ENCODE measurements around the gene PRELID3B. TPM values are rescaled to one million over a fixed set of nuclear protein-coding genes. Genes with fewer than 3 reads are reported as not detected.

The PRELID3B gene
- total RNA-seq, 2 experiments from 2014 or later: 80.1 to 81.6 TPM

DNA sequence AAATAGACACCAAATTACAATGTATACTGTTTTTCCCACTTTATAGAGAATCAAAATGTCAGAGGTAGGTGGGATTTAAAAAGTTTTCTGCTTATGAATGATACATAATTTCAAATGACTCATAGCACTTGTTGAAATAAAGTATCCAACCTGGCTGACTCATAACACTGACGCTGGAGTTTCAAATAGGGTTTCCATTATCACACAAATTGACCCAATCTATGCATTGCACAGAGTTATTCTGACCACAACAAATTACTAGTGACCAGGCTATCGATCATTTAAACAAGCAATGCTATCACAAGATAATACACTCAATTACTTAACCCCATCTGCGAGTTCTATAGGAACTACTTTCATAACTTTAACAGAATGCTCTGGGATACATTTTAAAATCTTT lies 31.9 kb upstream of the PRELID3B start:
- no peak for ATAC-seq
- DNase-seq: no peak
- Mint-ChIP-seq H3K9me3 (ENCODE audit: insufficient read depth) (no peaks in the 10 kb centered on the region), H3K27me3 (ENCODE audit: low read depth) (peaks cover 26% of the 10 kb centered on the region), H3K4me1 (ENCODE audit: low read depth) (peaks cover 34% of the 10 kb centered on the region), H3K4me3 (no peak overlapping the region), H3K27ac (no peak overlapping the region), H3K36me3 (ENCODE audit: low read depth) (no peaks in the 10 kb centered on the region)
- CTCF ChIA-PET: interaction anchor here (1.3 to 1.6 kb wide), 2 partner anchors 15 to 149 kb away, joined by 3 read pairs; no protein-coding TSS in a partner anchor
- POLR2A ChIA-PET: no interaction called here

DNA sequence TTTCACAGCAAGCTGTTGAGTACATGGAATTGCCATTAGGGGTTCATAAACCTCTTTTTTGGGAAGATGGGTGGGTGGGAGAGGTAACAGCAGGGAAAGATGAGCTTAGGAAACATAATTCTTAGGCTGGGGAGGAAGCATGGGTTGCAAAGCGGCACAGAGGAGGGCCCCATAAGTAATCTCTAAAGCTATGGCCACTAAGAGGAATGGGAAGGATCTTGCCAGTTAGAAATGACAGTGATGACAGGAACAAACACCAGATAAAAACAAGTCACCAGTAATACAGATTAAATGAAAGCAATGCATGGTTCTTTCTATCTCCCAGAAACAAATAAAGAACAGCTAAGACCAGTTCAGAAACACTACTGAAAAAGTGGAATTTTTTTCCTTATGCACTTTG lies 31.0 kb upstream of the PRELID3B start:
- Mint-ChIP-seq H3K4me3 (no peak overlapping the region), H3K4me1 (ENCODE audit: low read depth) (peaks cover 34% of the 10 kb centered on the region), H3K36me3 (ENCODE audit: low read depth) (no peaks in the 10 kb centered on the region), H3K9me3 (ENCODE audit: insufficient read depth) (no peaks in the 10 kb centered on the region), H3K27ac (no peak overlapping the region), H3K27me3 (ENCODE audit: low read depth) (peaks cover 29% of the 10 kb centered on the region)
- ATAC-seq: no peak
- no peak for DNase-seq
- ChIA-PET POLR2A (no interaction called here), CTCF (interaction anchor here (0.9 to 1.6 kb wide), 6 partner anchors 14 to 330 kb away, joined by 3 to 6 read pairs (median 3); no protein-coding TSS in a partner anchor)

DNA sequence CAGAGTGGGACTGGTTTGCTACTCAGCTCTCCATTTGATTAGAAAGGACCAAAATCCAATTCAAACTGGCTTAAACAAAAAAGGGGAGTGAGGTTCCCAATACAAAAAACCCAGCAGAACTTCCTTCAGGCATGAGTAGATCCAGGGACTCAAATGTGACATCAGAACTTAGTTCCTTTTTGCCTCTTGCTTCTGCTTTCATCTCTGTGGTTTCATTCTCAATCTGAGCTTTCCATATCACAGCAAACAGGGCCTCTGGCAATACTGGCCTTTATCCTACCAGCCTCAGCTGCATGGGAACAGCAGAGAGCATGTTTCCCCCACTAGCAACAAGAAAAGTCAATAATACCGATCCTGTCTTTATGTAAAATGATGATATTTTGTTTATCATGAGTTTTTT lies 28.6 kb upstream of the PRELID3B start:
- Mint-ChIP-seq H3K4me1 (ENCODE audit: low read depth) (peaks cover 14% of the 10 kb centered on the region), H3K9me3 (ENCODE audit: insufficient read depth) (no peaks in the 10 kb centered on the region)
- CTCF ChIA-PET: interaction anchor here (0.7 to 1.8 kb wide), 5 partner anchors 11 to 1339 kb away, joined by 3 to 5 read pairs (median 3); no protein-coding TSS in a partner anchor

DNA sequence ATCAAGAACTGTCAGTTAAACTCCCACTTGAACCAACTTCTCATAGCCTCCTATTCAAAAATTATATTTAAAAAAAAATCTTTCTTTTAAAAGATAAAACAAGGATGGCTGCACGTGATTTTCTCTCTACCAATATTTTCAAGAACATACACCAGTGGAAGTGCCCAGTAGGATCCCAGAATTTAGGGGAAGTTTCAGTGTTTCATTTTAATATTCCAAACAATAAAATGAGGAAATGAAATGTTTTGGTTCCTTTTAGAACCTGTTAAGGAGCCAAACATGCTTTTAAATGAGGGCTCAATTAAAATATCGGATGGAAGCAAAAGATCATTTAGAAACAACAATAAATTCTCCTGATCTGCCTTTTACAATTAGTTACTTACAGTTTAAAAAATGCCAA lies 26.4 kb upstream of the PRELID3B start:
- no peak overlapping the region for H3K27ac Mint-ChIP-seq

More for the DNA sequence above, 28.6 kb upstream of the PRELID3B start:
- Mint-ChIP-seq H3K4me3 (no peak overlapping the region), H3K27ac (no peak overlapping the region), H3K36me3 (ENCODE audit: low read depth) (no peaks in the 10 kb centered on the region), H3K27me3 (ENCODE audit: low read depth) (peaks cover 34% of the 10 kb centered on the region)
- DNase-seq (no peak), ATAC-seq (no peak)
- POLR2A ChIA-PET: no interaction called here

DNA sequence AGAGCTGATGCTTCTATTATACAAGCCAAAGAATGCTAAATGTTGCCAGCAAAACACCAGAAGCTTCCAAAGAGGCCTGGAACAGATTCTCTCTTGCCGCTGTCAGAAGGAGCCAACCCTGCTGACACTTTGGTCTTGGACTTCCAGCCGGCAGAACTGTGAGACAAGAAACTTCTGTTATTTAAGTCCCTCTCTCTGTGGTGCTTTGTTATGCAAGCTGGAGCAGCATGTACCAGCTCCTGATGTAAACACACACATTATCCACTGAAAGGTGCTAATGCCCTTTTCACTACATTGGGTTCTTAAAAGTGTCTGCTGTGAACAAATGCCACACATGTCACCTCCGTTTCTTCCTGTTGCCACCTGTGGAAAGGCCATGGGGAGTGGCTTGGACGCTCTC lies 25.9 kb upstream of the PRELID3B start:
- Mint-ChIP-seq H3K27ac (no peak overlapping the region), H3K4me1 (ENCODE audit: low read depth) (no peaks in the 10 kb centered on the region), H3K27me3 (ENCODE audit: low read depth) (peaks cover 24% of the 10 kb centered on the region), H3K4me3 (no peak overlapping the region), H3K36me3 (ENCODE audit: low read depth) (no peaks in the 10 kb centered on the region), H3K9me3 (ENCODE audit: insufficient read depth) (no peaks in the 10 kb centered on the region)
- ChIA-PET CTCF (interaction anchor here (3.9 kb wide), 1 partner anchor 19 kb away, joined by 11 read pairs; no protein-coding TSS in a partner anchor), POLR2A (no interaction called here)
- DNase-seq (no peak), ATAC-seq (no peak)

More for the DNA sequence above, 26.4 kb upstream of the PRELID3B start:
- ATAC-seq (no peak), DNase-seq (no peak)
- peaks cover 24% of the 10 kb centered on the region for H3K27me3 Mint-ChIP-seq (ENCODE audit: low read depth)
- H3K9me3 Mint-ChIP-seq (ENCODE audit: insufficient read depth): no peaks in the 10 kb centered on the region
- CTCF ChIA-PET: interaction anchor here (3.9 kb wide), 1 partner anchor 19 kb away, joined by 11 read pairs; no protein-coding TSS in a partner anchor
- POLR2A ChIA-PET: no interaction called here
- no peaks in the 10 kb centered on the region for H3K36me3 Mint-ChIP-seq (ENCODE audit: low read depth)
- no peaks in the 10 kb centered on the region for H3K4me1 Mint-ChIP-seq (ENCODE audit: low read depth)
- H3K4me3 Mint-ChIP-seq: no peak overlapping the region

DNA sequence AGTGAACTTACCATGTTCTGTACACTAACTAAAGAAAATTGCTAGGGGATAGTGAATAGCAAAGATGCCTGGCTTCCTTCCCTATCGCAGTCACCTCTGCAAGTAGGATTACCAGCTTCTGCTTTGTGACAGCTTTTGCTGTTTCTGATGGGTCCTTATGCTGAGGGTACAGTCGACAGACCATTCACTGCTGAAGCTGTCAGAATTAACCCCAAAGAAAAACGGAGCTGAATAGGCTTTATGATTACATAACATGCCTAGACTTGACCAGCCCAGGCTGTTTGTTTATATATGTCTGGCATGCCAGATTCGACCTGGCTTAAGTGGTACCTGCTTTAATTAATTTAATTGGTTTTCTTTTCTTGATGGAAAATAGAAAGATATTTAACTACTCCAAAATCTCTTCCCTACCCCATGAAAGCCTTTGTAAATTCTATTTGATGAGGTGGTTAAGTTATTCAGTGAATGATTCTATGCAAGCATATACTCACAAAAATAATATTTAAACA lies 21.7 kb upstream of the PRELID3B start:
- Mint-ChIP-seq H3K27me3 (ENCODE audit: low read depth) (peaks cover 22% of the 10 kb centered on the region), H3K9me3 (ENCODE audit: insufficient read depth) (no peaks in the 10 kb centered on the region), H3K4me3 (no peak overlapping the region), H3K36me3 (ENCODE audit: low read depth) (no peaks in the 10 kb centered on the region), H3K4me1 (ENCODE audit: low read depth) (no peaks in the 10 kb centered on the region), H3K27ac (no peak overlapping the region)
- ATAC-seq: no peak
- DNase-seq: no peak
- POLR2A ChIA-PET: no interaction called here
- CTCF ChIA-PET: interaction anchor here (1.2 to 3.9 kb wide), 3 partner anchors 20 to 143 kb away, joined by 3 to 10 read pairs (median 3); no protein-coding TSS in a partner anchor

DNA sequence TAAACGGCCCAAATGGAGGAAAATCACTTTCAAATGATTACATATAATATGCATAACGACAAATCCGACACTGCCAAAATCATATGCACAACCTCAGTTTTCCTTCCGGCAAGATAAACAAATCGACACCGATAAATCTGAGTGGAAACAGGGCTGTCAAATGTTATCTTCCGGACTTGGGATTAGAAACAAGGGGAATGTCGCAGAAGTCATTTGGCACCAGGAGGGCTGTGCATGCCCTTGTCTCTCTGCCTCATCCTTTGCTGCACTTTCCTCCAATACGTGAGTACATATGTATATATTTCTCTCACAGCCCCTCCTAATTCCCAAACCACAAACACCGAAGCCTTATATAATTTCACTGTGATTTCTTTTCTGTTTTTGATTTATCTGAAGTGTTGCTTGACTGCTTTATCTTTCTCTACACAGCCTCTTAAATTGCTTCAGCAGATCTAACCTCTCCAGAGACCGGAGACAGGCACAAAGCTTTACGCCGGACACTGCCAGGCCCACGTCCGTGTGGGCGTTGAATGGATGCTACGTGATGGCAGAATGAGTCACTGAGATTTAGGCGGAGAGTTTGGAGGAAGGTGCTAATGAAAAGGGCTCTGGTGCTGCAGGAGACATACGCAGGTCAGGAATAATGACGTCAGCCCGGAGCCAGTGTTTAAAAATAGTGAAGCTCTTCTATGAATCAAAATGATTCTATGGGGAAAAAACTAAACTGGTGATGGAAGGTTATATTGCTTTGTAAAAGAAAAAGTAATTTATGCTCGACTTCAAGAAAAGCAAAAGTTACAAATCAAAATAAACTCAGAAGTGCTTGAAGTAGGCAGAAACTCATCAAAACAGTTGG lies 21.0 kb upstream of the PRELID3B start:
- DNase-seq (no peak), ATAC-seq (no peak)
- Mint-ChIP-seq H3K36me3 (ENCODE audit: low read depth) (no peaks in the 10 kb centered on the region), H3K4me1 (ENCODE audit: low read depth) (no peaks in the 10 kb centered on the region), H3K9me3 (ENCODE audit: insufficient read depth) (no peaks in the 10 kb centered on the region), H3K27ac (no peak overlapping the region), H3K27me3 (ENCODE audit: low read depth) (peaks cover 19% of the 10 kb centered on the region), H3K4me3 (no peak overlapping the region)
- ChIA-PET POLR2A (no interaction called here), CTCF (interaction anchor here (1.2 to 3.9 kb wide), 3 partner anchors 20 to 144 kb away, joined by 3 to 10 read pairs (median 3); no protein-coding TSS in a partner anchor)

DNA sequence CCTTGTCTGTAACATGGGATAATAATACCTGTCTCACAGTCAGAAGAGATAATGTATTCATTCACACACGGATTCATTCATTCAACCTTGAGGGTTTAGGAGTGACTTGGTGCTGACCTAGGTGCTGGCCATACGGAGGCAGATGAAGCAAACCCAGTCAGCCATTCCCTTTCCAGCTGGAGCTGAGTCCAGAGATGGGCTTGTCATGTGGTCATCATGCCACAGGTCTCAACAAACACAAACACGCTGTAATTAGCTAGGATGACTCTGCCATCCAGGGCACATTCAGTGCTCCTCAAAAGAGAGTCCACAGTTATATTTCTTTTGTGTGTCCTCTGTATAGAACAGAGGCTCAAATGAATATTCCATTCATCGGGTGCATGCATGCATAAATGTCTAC lies 19.5 kb upstream of the PRELID3B start:
- ChIA-PET POLR2A (no interaction called here), CTCF (no interaction called here)
- Mint-ChIP-seq H3K27me3 (ENCODE audit: low read depth) (peaks cover 17% of the 10 kb centered on the region), H3K9me3 (ENCODE audit: insufficient read depth) (no peaks in the 10 kb centered on the region), H3K27ac (no peak overlapping the region), H3K36me3 (ENCODE audit: low read depth) (no peaks in the 10 kb centered on the region), H3K4me3 (no peak overlapping the region), H3K4me1 (ENCODE audit: low read depth) (no peaks in the 10 kb centered on the region)
- ATAC-seq: no peak
- DNase-seq: no peak

DNA sequence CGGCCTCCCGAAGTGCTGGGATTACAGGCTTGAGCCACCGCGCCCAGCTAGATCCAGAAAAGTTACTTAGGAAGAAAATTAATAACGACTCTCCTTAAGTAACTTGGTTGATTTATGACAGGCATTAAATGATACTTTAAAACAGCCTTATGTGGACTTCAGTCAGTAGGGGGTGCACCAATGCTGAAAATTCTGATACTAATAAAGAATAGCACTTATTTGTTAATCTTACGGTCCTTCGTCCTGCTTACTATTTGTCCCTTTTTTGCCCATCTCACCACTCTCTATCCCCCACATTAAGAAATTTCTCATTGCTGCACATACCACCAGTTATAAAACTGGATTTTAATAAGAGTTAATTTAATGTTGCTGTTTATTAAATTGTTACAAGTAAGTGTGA lies 12.7 kb upstream of the PRELID3B start:
- DNase-seq (no peak), ATAC-seq (no peak)
- Mint-ChIP-seq H3K4me1 (ENCODE audit: low read depth) (no peaks in the 10 kb centered on the region), H3K9me3 (ENCODE audit: insufficient read depth) (no peaks in the 10 kb centered on the region), H3K27me3 (ENCODE audit: low read depth) (peaks cover 28% of the 10 kb centered on the region), H3K4me3 (no peak overlapping the region), H3K27ac (no peak overlapping the region), H3K36me3 (ENCODE audit: low read depth) (no peaks in the 10 kb centered on the region)
- ChIA-PET CTCF (interaction anchor here (0.7 to 1.8 kb wide), 4 partner anchors 33 to 350 kb away, joined by 3 to 13 read pairs (median 4); no protein-coding TSS in a partner anchor), POLR2A (no interaction called here)

DNA sequence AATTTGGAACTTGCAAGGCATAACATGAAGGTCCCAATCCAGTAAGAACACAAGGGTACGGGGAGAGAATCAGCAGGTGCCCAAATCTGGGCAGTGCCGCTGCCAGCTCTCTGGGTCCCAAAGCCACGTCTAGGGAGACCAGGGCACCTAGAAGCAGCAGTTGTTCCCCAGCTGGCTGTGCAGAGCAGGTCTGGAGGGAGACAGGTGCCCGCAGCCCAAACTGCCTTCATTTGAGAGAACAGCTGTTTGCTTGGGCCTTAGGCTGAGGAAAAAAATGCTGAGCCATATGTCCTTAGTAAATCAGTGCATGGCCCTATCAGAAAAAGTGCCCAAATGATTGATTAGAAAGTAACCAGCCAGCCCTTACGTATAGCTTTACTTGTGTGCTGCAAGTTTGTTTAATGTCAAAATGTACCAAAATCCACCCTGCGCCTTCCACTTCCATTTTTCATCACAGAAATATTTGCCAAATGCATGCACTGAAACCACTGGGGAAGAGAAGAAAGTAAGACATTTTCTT lies 9.1 kb upstream of the PRELID3B start:
- H3K4me1 Mint-ChIP-seq (ENCODE audit: low read depth): peaks cover 8% of the 10 kb centered on the region
- no peaks in the 10 kb centered on the region for H3K9me3 Mint-ChIP-seq (ENCODE audit: insufficient read depth)
- peaks cover 27% of the 10 kb centered on the region for H3K27me3 Mint-ChIP-seq (ENCODE audit: low read depth)
- DNase-seq: no peak
- no peak overlapping the region for H3K4me3 Mint-ChIP-seq
- no peak for ATAC-seq
- H3K36me3 Mint-ChIP-seq (ENCODE audit: low read depth): no peaks in the 10 kb centered on the region
- ChIA-PET POLR2A (no interaction called here), CTCF (interaction anchor here (0.7 to 1.9 kb wide), 2 partner anchors 156 to 435 kb away, joined by 3 to 5 read pairs; no protein-coding TSS in a partner anchor)
- no peak overlapping the region for H3K27ac Mint-ChIP-seq

DNA sequence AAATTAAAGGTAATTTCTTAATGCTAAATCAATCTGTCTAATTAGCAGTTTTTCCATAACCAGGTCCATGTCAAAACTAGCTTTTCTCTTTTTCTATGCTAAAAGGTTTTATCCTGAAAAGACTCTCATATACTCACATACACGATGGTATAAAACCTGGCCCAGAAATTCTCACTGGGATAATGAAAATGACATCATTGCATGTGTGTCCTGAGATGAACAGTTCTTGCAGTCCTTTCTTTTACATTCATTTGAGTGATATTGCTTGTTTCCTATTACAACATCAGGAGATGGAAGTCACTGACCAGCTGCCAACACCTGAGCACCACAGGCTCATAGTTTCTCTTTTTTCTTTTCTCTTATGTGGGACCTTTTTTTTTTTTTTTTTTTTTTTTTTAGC lies 7.9 kb upstream of the PRELID3B start:
- H3K27ac Mint-ChIP-seq: no peak overlapping the region
- H3K4me1 Mint-ChIP-seq (ENCODE audit: low read depth): peaks cover 8% of the 10 kb centered on the region
- H3K4me3 Mint-ChIP-seq: no peak overlapping the region
- CTCF ChIA-PET: interaction anchor here (0.9 to 1.0 kb wide), 2 partner anchors 37 to 172 kb away, joined by 3 to 4 read pairs; no protein-coding TSS in a partner anchor
- H3K27me3 Mint-ChIP-seq (ENCODE audit: low read depth): peaks cover 27% of the 10 kb centered on the region
- POLR2A ChIA-PET: no interaction called here
- no peaks in the 10 kb centered on the region for H3K36me3 Mint-ChIP-seq (ENCODE audit: low read depth)
- ATAC-seq (no peak), DNase-seq (no peak)
- H3K9me3 Mint-ChIP-seq (ENCODE audit: insufficient read depth): no peaks in the 10 kb centered on the region

DNA sequence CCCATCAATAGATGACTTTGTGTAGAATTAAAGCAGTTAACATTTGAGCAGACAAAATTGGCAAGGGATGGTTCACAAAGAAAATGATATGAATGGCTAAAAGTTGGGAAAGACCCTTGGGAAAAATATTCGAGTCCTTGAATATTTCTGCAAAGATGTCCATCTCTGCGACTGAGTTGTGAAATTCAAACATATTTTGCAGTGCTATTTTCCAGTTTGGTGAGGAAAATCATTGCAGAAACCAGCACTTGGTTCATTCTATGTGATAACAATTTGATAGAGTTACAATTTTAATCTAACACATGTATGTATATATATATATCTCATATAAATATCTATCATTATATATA lies 6.1 kb upstream of the PRELID3B start:
- ATAC-seq: no peak
- no peak overlapping the region for H3K27ac Mint-ChIP-seq
- H3K9me3 Mint-ChIP-seq (ENCODE audit: insufficient read depth): no peaks in the 10 kb centered on the region
- H3K4me1 Mint-ChIP-seq (ENCODE audit: low read depth): peaks cover 16% of the 10 kb centered on the region
- H3K36me3 Mint-ChIP-seq (ENCODE audit: low read depth): no peaks in the 10 kb centered on the region
- H3K4me3 Mint-ChIP-seq: no peak overlapping the region
- POLR2A ChIA-PET: no interaction called here
- CTCF ChIA-PET: no interaction called here
- no peak for DNase-seq
- H3K27me3 Mint-ChIP-seq (ENCODE audit: low read depth): peaks cover 21% of the 10 kb centered on the region
